ENCODE measurements around the gene CCDC134.

Gene CCDC134

DNA sequence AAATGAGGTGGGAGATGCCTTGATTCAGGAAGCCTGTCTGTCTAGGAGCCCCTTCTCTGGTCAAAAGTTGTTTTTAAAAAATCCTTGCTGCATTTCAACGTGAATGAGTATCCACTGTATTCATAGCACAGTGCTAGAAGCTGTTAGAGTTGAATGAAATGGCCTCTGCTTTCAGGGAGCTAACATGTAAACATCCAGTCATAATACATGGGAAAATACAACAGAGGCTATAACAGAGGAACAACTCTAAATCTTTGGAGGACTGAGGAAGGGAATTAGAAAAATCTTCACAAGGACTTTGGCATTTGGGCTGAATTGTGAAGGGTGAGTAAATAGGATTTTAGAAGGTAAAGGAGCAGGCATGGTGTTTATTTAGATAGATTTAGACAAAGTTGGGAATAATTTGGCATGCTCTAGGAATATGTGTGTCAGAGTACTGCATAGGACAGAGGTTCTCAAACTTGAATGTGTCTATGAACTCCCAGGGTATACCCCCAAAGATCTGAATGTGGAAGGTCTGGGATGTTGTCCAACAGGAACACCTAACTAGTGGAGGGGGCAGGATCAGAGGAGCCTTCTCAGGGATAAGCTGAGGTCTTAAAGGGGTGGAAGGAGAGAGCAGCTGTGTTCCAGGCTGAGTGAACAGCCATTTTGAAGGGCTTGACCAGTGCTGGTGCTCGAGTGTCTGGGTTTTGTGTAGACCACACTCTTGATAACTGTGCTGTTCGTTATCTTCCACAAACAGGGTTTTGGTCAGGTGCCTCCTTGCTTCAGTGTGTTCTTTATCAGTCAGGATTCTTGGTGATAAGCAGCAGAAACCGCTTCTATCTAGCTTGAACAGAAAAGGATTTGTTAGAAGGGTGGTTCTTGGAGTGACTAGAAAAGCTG lies 45.1 kb downstream of the CCDC134 start:
- ATAC-seq: no peak

GRCh38 chr22:41846268-41846987 lies 45.9 kb downstream of the CCDC134 start:
- TF ChIP-seq ZFP3 (CRISPR knock-in tag; IDR thresholded peaks at IDR 0.05): no peak
- ATAC-seq: no peak

More for the DNA sequence above, 45.1 kb downstream of the CCDC134 start:
- TF ChIP-seq ZNF565 (CRISPR knock-in tag; conservative IDR thresholded peaks at IDR 0.05; ENCODE audit: low read depth) (no peak), ZFP3 (CRISPR knock-in tag; IDR thresholded peaks at IDR 0.05) (no peak), ZC3H10 (CRISPR knock-in tag; IDR thresholded peaks at IDR 0.05) (no peak), RARB (CRISPR knock-in tag; IDR thresholded peaks at IDR 0.05) (no peak), SNAI2 (CRISPR knock-in tag; IDR thresholded peaks at IDR 0.05) (no peak), ZFP30 (CRISPR knock-in tag; IDR thresholded peaks at IDR 0.05) (no peak)

GRCh38 chr22:41847300-41847699 lies 46.8 kb downstream of the CCDC134 start:
- TF ChIP-seq SNAI2 (CRISPR knock-in tag; IDR thresholded peaks at IDR 0.05) (no peak), ZFP3 (CRISPR knock-in tag; IDR thresholded peaks at IDR 0.05) (no peak), ARNTL (CRISPR knock-in tag; IDR thresholded peaks at IDR 0.05; ENCODE audit: borderline replicate concordance, low read depth) (no peak), PATZ1 (CRISPR knock-in tag; IDR thresholded peaks at IDR 0.05; ENCODE audit: borderline replicate concordance) (no peak), ZNF8 (CRISPR knock-in tag; IDR thresholded peaks at IDR 0.05) (no peak), CSDC2 (CRISPR knock-in tag; IDR thresholded peaks at IDR 0.05) (no peak), BACH2 (CRISPR knock-in tag; IDR thresholded peaks at IDR 0.05; ENCODE audit: borderline replicate concordance) (no peak), ISL1 (CRISPR knock-in tag; IDR thresholded peaks at IDR 0.05) (no peak), ZC3H10 (CRISPR knock-in tag; IDR thresholded peaks at IDR 0.05) (no peak), ZFP30 (CRISPR knock-in tag; IDR thresholded peaks at IDR 0.05) (no peak), ZNF70 (CRISPR knock-in tag; IDR thresholded peaks at IDR 0.05) (no peak), TCF4 (CRISPR knock-in tag; IDR thresholded peaks at IDR 0.05; ENCODE audit: borderline replicate concordance) (no peak), RARB (CRISPR knock-in tag; IDR thresholded peaks at IDR 0.05) (no peak), GLIS3 (CRISPR knock-in tag; IDR thresholded peaks at IDR 0.05) (no peak)
- ATAC-seq: no peak

- no peak for ATAC-seq
- TF ChIP-seq BACH2 (CRISPR knock-in tag; IDR thresholded peaks at IDR 0.05; ENCODE audit: borderline replicate concordance) (no peak), CSDC2 (CRISPR knock-in tag; IDR thresholded peaks at IDR 0.05) (no peak), ZNF8 (CRISPR knock-in tag; IDR thresholded peaks at IDR 0.05) (no peak), PPARA (CRISPR knock-in tag; IDR thresholded peaks at IDR 0.05; ENCODE audit: borderline replicate concordance) (no peak)
Measured at GRCh38 chr22:41848468-41848867, 48.0 kb downstream of the CCDC134 start.

- no peak for ATAC-seq
- TF ChIP-seq GLIS3 (CRISPR knock-in tag; IDR thresholded peaks at IDR 0.05) (no peak), TCF4 (CRISPR knock-in tag; IDR thresholded peaks at IDR 0.05; ENCODE audit: borderline replicate concordance) (no peak), ZFP3 (CRISPR knock-in tag; IDR thresholded peaks at IDR 0.05) (no peak), ISL1 (CRISPR knock-in tag; IDR thresholded peaks at IDR 0.05) (no peak), PPARA (CRISPR knock-in tag; IDR thresholded peaks at IDR 0.05; ENCODE audit: borderline replicate concordance) (no peak)
- TF ChIP-seq, protein P1, sequence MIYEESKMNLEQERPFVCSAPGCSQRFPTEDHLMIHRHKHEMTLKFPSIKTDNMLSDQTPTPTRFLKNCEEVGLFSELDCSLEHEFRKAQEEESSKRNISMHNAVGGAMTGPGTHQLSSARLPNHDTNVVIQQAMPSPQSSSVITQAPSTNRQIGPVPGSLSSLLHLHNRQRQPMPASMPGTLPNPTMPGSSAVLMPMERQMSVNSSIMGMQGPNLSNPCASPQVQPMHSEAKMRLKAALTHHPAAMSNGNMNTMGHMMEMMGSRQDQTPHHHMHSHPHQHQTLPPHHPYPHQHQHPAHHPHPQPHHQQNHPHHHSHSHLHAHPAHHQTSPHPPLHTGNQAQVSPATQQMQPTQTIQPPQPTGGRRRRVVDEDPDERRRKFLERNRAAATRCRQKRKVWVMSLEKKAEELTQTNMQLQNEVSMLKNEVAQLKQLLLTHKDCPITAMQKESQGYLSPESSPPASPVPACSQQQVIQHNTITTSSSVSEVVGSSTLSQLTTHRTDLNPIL (CRISPR knock-in tag; IDR thresholded peaks at IDR 0.05; ENCODE audit: low read depth): no peak
Measured at GRCh38 chr22:41856469-41856868, 56.0 kb downstream of the CCDC134 start.

DNA sequence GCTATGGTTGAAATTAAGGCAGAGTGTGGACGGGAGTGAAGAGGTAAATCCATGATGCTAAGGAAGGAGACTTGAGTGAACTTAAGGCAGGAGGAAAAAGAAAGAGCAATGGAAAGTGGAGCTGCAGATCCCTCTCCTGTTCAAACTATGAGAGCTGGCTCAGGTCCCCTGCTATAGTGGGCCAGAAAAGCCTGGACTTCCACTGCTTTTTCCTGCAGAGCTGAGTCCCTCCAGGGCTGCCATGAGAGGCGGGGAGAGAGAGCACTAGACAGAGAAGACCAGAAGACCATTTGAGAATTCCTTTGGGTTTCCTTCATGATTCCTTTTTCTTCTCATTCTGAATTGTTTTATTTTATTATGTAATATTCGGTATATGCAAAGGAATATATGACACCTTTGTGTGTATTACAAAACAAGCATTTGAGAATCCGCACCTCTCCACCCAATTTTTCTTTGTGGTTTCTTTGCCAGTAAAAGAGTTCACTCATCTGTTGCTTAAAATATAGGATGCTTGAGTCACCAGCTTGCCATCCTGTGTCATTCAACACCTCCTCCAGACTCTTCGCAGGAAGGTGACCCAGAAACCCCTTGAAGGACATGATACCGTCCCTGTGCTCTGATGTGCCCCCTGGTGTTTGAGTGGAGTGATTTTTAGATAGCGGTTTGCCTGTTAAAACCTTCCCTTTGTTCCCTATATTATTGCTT lies 56.8 kb downstream of the CCDC134 start:
- ATAC-seq: peak; percentile 62
- no peak for TF ChIP-seq PPARA (CRISPR knock-in tag; IDR thresholded peaks at IDR 0.05; ENCODE audit: borderline replicate concordance)
- no peak for TF ChIP-seq PATZ1 (CRISPR knock-in tag; IDR thresholded peaks at IDR 0.05; ENCODE audit: borderline replicate concordance)
- no peak for TF ChIP-seq TOX (CRISPR knock-in tag; IDR thresholded peaks at IDR 0.05; ENCODE audit: borderline replicate concordance)
- no peak for TF ChIP-seq ISL1 (CRISPR knock-in tag; IDR thresholded peaks at IDR 0.05)
- no peak for TF ChIP-seq POU6F1 (CRISPR knock-in tag; IDR thresholded peaks at IDR 0.05; ENCODE audit: borderline replicate concordance, low read depth)
- TF ChIP-seq ARNTL (CRISPR knock-in tag; IDR thresholded peaks at IDR 0.05; ENCODE audit: borderline replicate concordance, low read depth): no peak
- TF ChIP-seq ZNF565 (CRISPR knock-in tag; conservative IDR thresholded peaks at IDR 0.05; ENCODE audit: low read depth): no peak
- TF ChIP-seq SNAI2 (CRISPR knock-in tag; IDR thresholded peaks at IDR 0.05): no peak
- no peak for TF ChIP-seq ZFP30 (CRISPR knock-in tag; IDR thresholded peaks at IDR 0.05)
- TF ChIP-seq, protein P1 (CRISPR knock-in tag; IDR thresholded peaks at IDR 0.05; ENCODE audit: low read depth): no peak
- no peak for TF ChIP-seq BACH2 (CRISPR knock-in tag; IDR thresholded peaks at IDR 0.05; ENCODE audit: borderline replicate concordance)
